Measurements from ENCODE around the gene CENPS.
"Not testable (repeated sequence)": the region's sequence is repeated elsewhere in the genome, so short reads cannot be mapped to it uniquely, and the experiment has no call there.

The CENPS gene

GRCh38 chr1:10421637-10422036, 8.6 kb upstream of the CENPS start:
- Histone ChIP-seq H3K23ac (ENCODE audit: low read length) (no peak overlapping the region), H2BK120ac (ENCODE audit: insufficient read depth, low read length, poor library complexity) (no peak overlapping the region), H3K9me3 (ENCODE audit: insufficient read depth, low read depth, low read length) (peaks cover 2% of the 10 kb centered on the region), H3K4me3 (ENCODE audit: low read depth, low read length) (no peak overlapping the region), H2AK5ac (ENCODE audit: low read length) (no peak overlapping the region), H3K14ac (ENCODE audit: low read length) (no peak overlapping the region), H3K4ac (ENCODE audit: low read depth, low read length) (no peak overlapping the region), H3K27ac (ENCODE audit: low read depth, low read length) (no peak overlapping the region), H3K9ac (ENCODE audit: low read length) (no peak overlapping the region), H4K91ac (ENCODE audit: low read depth, low read length) (no peak overlapping the region), H3K36me3 (ENCODE audit: control insufficient read depth in 1 of 2, insufficient read depth in 2 of 2, low read length in 2 of 2) (peaks cover 23 to 35% of the 10 kb centered on the region in 2 experiments), H2AFZ (ENCODE audit: insufficient read depth, low read length, poor library complexity) (no peak overlapping the region), H3K79me2 (ENCODE audit: control insufficient read depth, insufficient read depth, low read length, poor library complexity) (no peaks in the 10 kb centered on the region), H2BK5ac (ENCODE audit: low read depth, low read length, poor library complexity) (no peak overlapping the region), H2BK12ac (ENCODE audit: low read length) (no peak overlapping the region), H3K79me1 (ENCODE audit: low read length) (no peaks in the 10 kb centered on the region), H3K18ac (ENCODE audit: low read length) (no peak overlapping the region), H3K4me2 (ENCODE audit: low read length) (no peak overlapping the region), H3K27me3 (ENCODE audit: insufficient read depth, low read length) (no peaks in the 10 kb centered on the region), H4K12ac (ENCODE audit: low read depth, low read length) (no peak overlapping the region), H4K8ac (ENCODE audit: low read depth, low read length) (no peak overlapping the region), H3K4me1 (ENCODE audit: control insufficient read depth in 1 of 2, insufficient read depth in 2 of 2, low read length in 2 of 2) (no peaks in the 10 kb centered on the region)
- DNase-seq: no peak
- WGBS (ENCODE audit: extremely low coverage, insufficient coverage, insufficient read length): no CpG with 5 or more reads among the region's 5 CpGs

- Histone ChIP-seq H2BK120ac (ENCODE audit: insufficient read depth, low read length, poor library complexity) (no peak overlapping the region), H2BK12ac (ENCODE audit: low read length) (no peak overlapping the region), H2AK5ac (ENCODE audit: low read length) (no peak overlapping the region), H3K9ac (ENCODE audit: low read length) (no peak overlapping the region), H3K4me1 (ENCODE audit: control insufficient read depth in 1 of 2, insufficient read depth in 2 of 2, low read length in 2 of 2) (no peaks in the 10 kb centered on the region), H4K12ac (ENCODE audit: low read depth, low read length) (no peak overlapping the region), H3K4me2 (ENCODE audit: low read length) (no peak overlapping the region), H3K27me3 (ENCODE audit: insufficient read depth, low read length) (no peaks in the 10 kb centered on the region), H4K8ac (ENCODE audit: low read depth, low read length) (no peak overlapping the region), H3K14ac (ENCODE audit: low read length) (no peak overlapping the region), H2AFZ (ENCODE audit: insufficient read depth, low read length, poor library complexity) (no peak overlapping the region), H2BK5ac (ENCODE audit: low read depth, low read length, poor library complexity) (no peak overlapping the region), H3K79me2 (ENCODE audit: control insufficient read depth, insufficient read depth, low read length, poor library complexity) (no peaks in the 10 kb centered on the region), H4K91ac (ENCODE audit: low read depth, low read length) (no peak overlapping the region), H3K4ac (ENCODE audit: low read depth, low read length) (no peak overlapping the region), H3K27ac (ENCODE audit: low read depth, low read length) (no peak overlapping the region), H3K79me1 (ENCODE audit: low read length) (no peaks in the 10 kb centered on the region), H3K36me3 (ENCODE audit: control insufficient read depth in 1 of 2, insufficient read depth in 2 of 2, low read length in 2 of 2) (peaks cover 12 to 19% of the 10 kb centered on the region in 2 experiments), H3K23ac (ENCODE audit: low read length) (no peak overlapping the region), H3K4me3 (ENCODE audit: low read depth, low read length) (no peak overlapping the region), H3K18ac (ENCODE audit: low read length) (no peak overlapping the region), H3K9me3 (ENCODE audit: insufficient read depth, low read depth, low read length) (peaks cover 2% of the 10 kb centered on the region)
- no CpG with 5 or more reads among the region's 9 CpGs for whole genome bisulfite sequencing (ENCODE audit: extremely low coverage, insufficient coverage, insufficient read length)
- no peak for DNase-seq
These were observed 6.2 kb upstream of the CENPS start for GRCh38 chr1:10424034-10424433.

- Histone ChIP-seq H2AFZ (ENCODE audit: insufficient read depth, low read length, poor library complexity) (no peak overlapping the region), H4K8ac (ENCODE audit: low read depth, low read length) (no peak overlapping the region), H3K36me3 (ENCODE audit: control insufficient read depth in 1 of 2, insufficient read depth in 2 of 2, low read length in 2 of 2) (peaks cover 6 to 13% of the 10 kb centered on the region in 2 experiments), H3K27ac (ENCODE audit: low read depth, low read length) (no peak overlapping the region), H3K79me1 (ENCODE audit: low read length) (no peaks in the 10 kb centered on the region), H3K9ac (ENCODE audit: low read length) (no peak overlapping the region), H3K18ac (ENCODE audit: low read length) (no peak overlapping the region), H3K23ac (ENCODE audit: low read length) (no peak overlapping the region), H3K4me2 (ENCODE audit: low read length) (no peak overlapping the region), H4K12ac (ENCODE audit: low read depth, low read length) (no peak overlapping the region), H2BK12ac (ENCODE audit: low read length) (no peak overlapping the region), H3K14ac (ENCODE audit: low read length) (no peak overlapping the region), H3K4me3 (ENCODE audit: low read depth, low read length) (no peak overlapping the region), H3K79me2 (ENCODE audit: control insufficient read depth, insufficient read depth, low read length, poor library complexity) (no peaks in the 10 kb centered on the region), H2AK5ac (ENCODE audit: low read length) (no peak overlapping the region), H2BK120ac (ENCODE audit: insufficient read depth, low read length, poor library complexity) (no peak overlapping the region), H3K27me3 (ENCODE audit: insufficient read depth, low read length) (no peaks in the 10 kb centered on the region), H2BK5ac (ENCODE audit: low read depth, low read length, poor library complexity) (no peak overlapping the region), H4K91ac (ENCODE audit: low read depth, low read length) (no peak overlapping the region), H3K4me1 (ENCODE audit: control insufficient read depth in 1 of 2, insufficient read depth in 2 of 2, low read length in 2 of 2) (no peaks in the 10 kb centered on the region), H3K9me3 (ENCODE audit: insufficient read depth, low read depth, low read length) (peaks cover 2% of the 10 kb centered on the region), H3K4ac (ENCODE audit: low read depth, low read length) (no peak overlapping the region)
- WGBS (ENCODE audit: extremely low coverage, insufficient coverage, insufficient read length): no CpG with 5 or more reads among the region's 8 CpGs
- DNase-seq: no peak
These were observed 5.6 kb upstream of the CENPS start for GRCh38 chr1:10424651-10425050.

GRCh38 chr1:10425826-10426534, 4.3 kb upstream of the CENPS start:
- not testable (repeated sequence) for H2AFZ ChIP-seq (ENCODE audit: insufficient read depth, low read length, poor library complexity); H3K14ac ChIP-seq (ENCODE audit: low read length); H3K4ac ChIP-seq (ENCODE audit: low read depth, low read length); H3K27me3 ChIP-seq (ENCODE audit: insufficient read depth, low read length); H3K18ac ChIP-seq (ENCODE audit: low read length); H3K23ac ChIP-seq (ENCODE audit: low read length); H4K12ac ChIP-seq (ENCODE audit: low read depth, low read length); H3K4me1 ChIP-seq (ENCODE audit: control insufficient read depth in 1 of 2, insufficient read depth in 2 of 2, low read length in 2 of 2); H2AK5ac ChIP-seq (ENCODE audit: low read length); H2BK120ac ChIP-seq (ENCODE audit: insufficient read depth, low read length, poor library complexity); H3K9me3 ChIP-seq (ENCODE audit: insufficient read depth, low read depth, low read length); DNase-seq; H3K4me2 ChIP-seq (ENCODE audit: low read length); H3K36me3 ChIP-seq (ENCODE audit: control insufficient read depth in 1 of 2, insufficient read depth in 2 of 2, low read length in 2 of 2); H3K79me2 ChIP-seq (ENCODE audit: control insufficient read depth, insufficient read depth, low read length, poor library complexity); H3K79me1 ChIP-seq (ENCODE audit: low read length); H3K27ac ChIP-seq (ENCODE audit: low read depth, low read length); H2BK12ac ChIP-seq (ENCODE audit: low read length); H3K4me3 ChIP-seq (ENCODE audit: low read depth, low read length); H4K8ac ChIP-seq (ENCODE audit: low read depth, low read length); H3K9ac ChIP-seq (ENCODE audit: low read length); H2BK5ac ChIP-seq (ENCODE audit: low read depth, low read length, poor library complexity); H4K91ac ChIP-seq (ENCODE audit: low read depth, low read length)
- no CpG with 5 or more reads among the region's 21 CpGs for WGBS (ENCODE audit: extremely low coverage, insufficient coverage, insufficient read length)
